IMR-90 (cell line): ENCODE measurements around the gene ANO7. TPM values are rescaled to one million over a fixed set of nuclear protein-coding genes. Genes with fewer than 3 reads are reported as not detected.

ENCODE experiments used
- ATAC-seq: fragments of 200-7000 bp; cut with Tn5 transposase; 2 replicates; pipeline ENCODE4 v1.9.1; 2020; ENCODE audit warnings: low read depth, mild to moderate bottlenecking, moderate library complexity
- BruUV-seq: library from RNA; stranded (reverse); fragments of 400-500 nt; replicated peaks from 2 replicates; lab custom pipeline; 2021; lab: Mats Ljungman, UMichigan
- CTCF ChIA-PET: fragments of 300-600 bp; formaldehyde crosslinking; extraction: SDS; loops from one replicate; lab custom pipeline; 2021; ENCODE audit warnings: antibody characterized with exemption; lab: Yijun Ruan, JAX
- POLR2A ChIA-PET: fragments of 300-600 bp; sonication (Branson Sonifier 250); formaldehyde crosslinking; loops from one replicate; lab custom pipeline; 2022; ENCODE audit warnings: antibody characterized with exemption; ENCODE audit not compliant: unreplicated experiment; lab: Charles Lee
- DNase-seq: peaks from one replicate; pipeline ENCODE4 v3.0.0; 2013
- H2AFZ ChIP-seq: replicated peaks from 2 replicates; pipeline ENCODE3; 2013; ENCODE audit warnings: low read length, mild to moderate bottlenecking; ENCODE audit not compliant: poor library complexity
- H2AK5ac ChIP-seq: 2 replicates; pipeline ENCODE4 v1.6.1; 2013; ENCODE audit warnings: low read depth, low read length, inconsistent platforms
- H2AK9ac ChIP-seq: replicated peaks from 2 replicates; pipeline ENCODE3; 2013; ENCODE audit warnings: mild to moderate bottlenecking, low read depth, low read length, moderate library complexity; ENCODE audit not compliant: poor library complexity
- H2BK120ac ChIP-seq: 2 replicates; pipeline ENCODE4 v1.6.1; 2013; ENCODE audit warnings: low read depth, low read length, inconsistent platforms
- H2BK15ac ChIP-seq: 3 replicates; pipeline ENCODE4 v1.6.1; 2013; ENCODE audit warnings: low read depth, low read length, inconsistent platforms
- H2BK20ac ChIP-seq: 2 replicates; pipeline ENCODE4 v1.6.1; 2013; ENCODE audit warnings: low read depth, mild to moderate bottlenecking, inconsistent platforms, low read length, moderate library complexity
- H2BK5ac ChIP-seq: 2 replicates; pipeline ENCODE4 v1.6.1; 2013; ENCODE audit warnings: mild to moderate bottlenecking, low read depth, low read length, inconsistent platforms; ENCODE audit not compliant: poor library complexity, severe bottlenecking
- H3K14ac ChIP-seq: replicated peaks from 2 replicates; pipeline ENCODE4 v1.6.1; 2013; ENCODE audit warnings: low read depth, low read length, inconsistent platforms
- H3K18ac ChIP-seq: 2 replicates; pipeline ENCODE4 v1.6.1; 2013; ENCODE audit warnings: low read depth, low read length, control low read depth
- H3K23ac ChIP-seq: 2 replicates; pipeline ENCODE4 v1.6.1; 2013; ENCODE audit warnings: low read depth, low read length, inconsistent platforms
- H3K27ac ChIP-seq: 2 replicates; pipeline ENCODE4 v1.5.1; 2013; ENCODE audit warnings: mild to moderate bottlenecking, control low read depth, low read length; ENCODE audit not compliant: insufficient read depth
- H3K27me3 ChIP-seq: 2 replicates; pipeline ENCODE4 v1.6.1; 2013; ENCODE audit warnings: low read length; ENCODE audit not compliant: control insufficient read depth, insufficient read depth
- H3K36me3 ChIP-seq: 2 replicates; pipeline ENCODE4 v1.6.1; 2013; ENCODE audit warnings: low read length, mixed read lengths; ENCODE audit not compliant: control insufficient read depth, insufficient read depth
- H3K4ac ChIP-seq: 2 replicates; pipeline ENCODE4 v1.6.1; 2013; ENCODE audit warnings: low read depth, low read length, inconsistent platforms
- H3K4me1 ChIP-seq: 2 replicates; pipeline ENCODE4 v1.6.1; 2013; ENCODE audit warnings: low read length, mixed read lengths; ENCODE audit not compliant: control insufficient read depth, insufficient read depth
- H3K4me2 ChIP-seq: 2 replicates; pipeline ENCODE4 v1.6.1; 2013; ENCODE audit warnings: low read depth, mild to moderate bottlenecking, control low read depth, low read length, moderate library complexity
- H3K4me3 ChIP-seq: 2 replicates; pipeline ENCODE4 v1.5.1; 2013; ENCODE audit warnings: low read depth, mild to moderate bottlenecking, control low read depth, low read length, moderate library complexity; ENCODE audit not compliant: insufficient read depth
- H3K56ac ChIP-seq: 2 replicates; pipeline ENCODE4 v1.6.1; 2013; ENCODE audit warnings: low read length, inconsistent platforms; ENCODE audit not compliant: insufficient read depth; ENCODE audit errors: extremely low read depth
- H3K79me1 ChIP-seq, 2 experiments: 2 replicates each; pipeline ENCODE4 v1.6.1; 2013; ENCODE audit warnings: low read length in 2 of 2, inconsistent platforms in 1 of 2, low read depth in 1 of 2
- H3K9ac ChIP-seq: 2 replicates; pipeline ENCODE4 v1.6.1; 2013; ENCODE audit warnings: low read depth, low read length, control low read depth
- H3K9me1 ChIP-seq: 2 replicates; pipeline ENCODE4 v1.6.1; 2013; ENCODE audit warnings: low read length, inconsistent platforms; ENCODE audit not compliant: insufficient read depth
- H3K9me3 ChIP-seq: 2 replicates; pipeline ENCODE4 v1.6.1; 2013; ENCODE audit warnings: low read length; ENCODE audit not compliant: control insufficient read depth, insufficient read depth
- H4K20me1 ChIP-seq: 2 replicates; pipeline ENCODE4 v1.6.1; 2013; ENCODE audit warnings: low read length, inconsistent platforms; ENCODE audit not compliant: insufficient read depth
- H4K5ac ChIP-seq: 2 replicates; pipeline ENCODE4 v1.6.1; 2013; ENCODE audit warnings: mild to moderate bottlenecking, low read depth, low read length, control low read depth
- H4K8ac ChIP-seq, 2 experiments: 2 replicates each; pipeline ENCODE4 v1.6.1; 2013; ENCODE audit warnings: low read depth in 2 of 2, low read length in 2 of 2, control low read depth in 1 of 2, inconsistent platforms in 1 of 2
- H4K91ac ChIP-seq: 2 replicates; pipeline ENCODE4 v1.6.1; 2013; ENCODE audit warnings: low read depth, low read length, inconsistent platforms; ENCODE audit not compliant: insufficient read depth
- FOS ChIP-seq: fragments of 150-350 bp; IDR thresholded peaks from 2 replicates; pipeline ENCODE4 v1.6.1; 2016; ENCODE audit warnings: low read depth, low read length
- MAFK ChIP-seq: IDR thresholded peaks from 2 replicates; pipeline ENCODE4 v1.6.1; 2012; ENCODE audit warnings: low read depth, low read length, improper control_type of control experiment
- MXI1 ChIP-seq: IDR thresholded peaks from 2 replicates; pipeline ENCODE4 v1.6.1; 2012; ENCODE audit warnings: low read depth, mild to moderate bottlenecking, low read length, moderate library complexity, borderline replicate concordance
- NFE2L2 ChIP-seq: fragments of 150-350 bp; IDR thresholded peaks from 2 replicates; pipeline ENCODE4 v1.6.1; 2016; ENCODE audit warnings: low read depth, mild to moderate bottlenecking, low read length
- POLR2A ChIP-seq: IDR thresholded peaks from 2 replicates; pipeline ENCODE4 v1.6.1; 2012; ENCODE audit warnings: mild to moderate bottlenecking, low read depth, low read length
- RCOR1 ChIP-seq: IDR thresholded peaks from 2 replicates; pipeline ENCODE4 v1.6.1; 2012; ENCODE audit warnings: mild to moderate bottlenecking, low read length, improper control_type of control experiment; ENCODE audit not compliant: insufficient replicate concordance
- WGBS, 2 experiments: methylation state at CpG; one replicate each; pipeline versions ENCODE4 v1.1.5 to v1.1.7; 2013; ENCODE audit warnings: missing lambda C conversion rate in 2 of 2; ENCODE audit not compliant: insufficient read length in 1 of 2; ENCODE audit errors: extremely low coverage in 2 of 2; 5-methylcytosine and 5-hydroxymethylcytosine counted together
- dilution Hi-C: fragments of 300-500 bp; cut with HindIII; formaldehyde crosslinking; loops from one replicate; pipeline ENCODE4 v1.14.3; 2018; ENCODE audit warnings: low sequenced_read_pairs; ENCODE audit not compliant: unreplicated experiment
- in situ Hi-C: fragments of 300-500 bp; cut with MboI; formaldehyde crosslinking; loops from 3 replicates; pipeline ENCODE4 v1.14.3; 2019; ENCODE audit warnings: low sequenced_read_pairs, inconsistent platforms, mixed read lengths
- intact Hi-C: fragments of 100-400 bp; cut with micrococcal nuclease; formaldehyde crosslinking; loops from 2 replicates; pipeline ENCODE4 v1.10.0; 2022
- polyA plus RNA-seq, 3 experiments: library from polyadenylated mRNA; depleted of rRNA; stranded (reverse); fragments of >200 nt; gene quantifications; 2 replicates each; pipeline ENCODE4 v1.2.3, GENCODE V29; 2012; ENCODE audit warnings: low replicate concordance in 1 of 3
- total RNA-seq: library from RNA; depleted of rRNA; stranded (reverse); fragments of >200 nt; gene quantifications from 2 replicates; pipeline ENCODE4 v1.2.3, GENCODE V29; 2012
- TF ChIP-seq, protein P1 (sequence below): conservative IDR thresholded peaks from 2 replicates; pipeline ENCODE4 v1.5.1; 2012; ENCODE audit warnings: mild to moderate bottlenecking, low read depth, low read length, improper control_type of control experiment
- TF ChIP-seq, protein P2 (sequence below): fragments of 150-350 bp; IDR thresholded peaks from 2 replicates; pipeline ENCODE4 v1.6.1; 2017; ENCODE audit warnings: mild to moderate bottlenecking, antibody characterized with exemption, low read length, low read depth

The ANO7 gene
- total and polyA plus RNA-seq, 2 of the 4 experiments (the other 2 are of a cell fraction), result 0.36 to 3.4 TPM

DNA sequence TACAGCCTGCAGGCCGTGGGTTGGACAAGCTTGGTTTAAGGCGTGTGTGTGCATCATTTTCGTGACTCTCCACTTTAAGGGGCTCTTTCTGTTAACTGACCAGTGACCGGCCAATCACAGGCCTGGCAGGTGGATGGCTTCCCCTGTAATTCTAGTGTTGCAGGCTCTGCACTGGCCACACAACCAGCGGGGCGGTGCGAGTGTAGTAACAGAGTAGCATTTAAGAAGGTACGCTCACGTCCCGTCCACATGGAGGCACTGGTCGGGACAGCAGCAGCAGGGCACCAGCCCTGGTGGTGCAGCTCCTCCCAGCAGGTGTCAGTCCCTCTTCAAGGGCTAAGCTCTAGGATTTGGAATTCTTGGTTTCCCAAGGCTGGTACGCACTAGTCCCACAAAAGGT lies 8.0 kb upstream of the ANO7 start:
- Histone ChIP-seq H3K9ac (no peak overlapping the region), H4K20me1 (no peaks in the 10 kb centered on the region), H2BK20ac (no peak overlapping the region), H2AK9ac (no peak overlapping the region), H3K4ac (no peak overlapping the region), H3K56ac (no peak overlapping the region), H4K5ac (no peak overlapping the region), H3K4me2 (no peak overlapping the region), H4K91ac (no peak overlapping the region), H2AK5ac (no peak overlapping the region), H3K18ac (no peak overlapping the region), H2AFZ (no peak overlapping the region), H2BK120ac (no peak overlapping the region), H3K36me3 (peaks cover 15% of the 10 kb centered on the region), H3K4me3 (no peak overlapping the region), H3K23ac (no peak overlapping the region), H3K14ac (no peak overlapping the region), H3K9me3 (no peaks in the 10 kb centered on the region), H3K9me1 (peaks cover 3% of the 10 kb centered on the region; the same call in 1 of the 2 replicates), H3K27ac (no peak overlapping the region), H4K8ac (no peak overlapping the region), H2BK15ac (no peak overlapping the region), H2BK5ac (no peak overlapping the region), H3K79me1 (no peaks in the 10 kb centered on the region), H3K27me3 (no peaks in the 10 kb centered on the region), H3K4me1 (no peaks in the 10 kb centered on the region)
- 91% methylated on average over 8 of the region's 12 CpGs; no CpG with 5 or more reads in 1 of the 2 experiments for WGBS, 2 experiments
- TF ChIP-seq FOS (no peak), POLR2A (no peak), MAFK (no peak), NFE2L2 (no peak), MXI1 (no peak), RCOR1 (no peak)
- TF ChIP-seq, protein P1, sequence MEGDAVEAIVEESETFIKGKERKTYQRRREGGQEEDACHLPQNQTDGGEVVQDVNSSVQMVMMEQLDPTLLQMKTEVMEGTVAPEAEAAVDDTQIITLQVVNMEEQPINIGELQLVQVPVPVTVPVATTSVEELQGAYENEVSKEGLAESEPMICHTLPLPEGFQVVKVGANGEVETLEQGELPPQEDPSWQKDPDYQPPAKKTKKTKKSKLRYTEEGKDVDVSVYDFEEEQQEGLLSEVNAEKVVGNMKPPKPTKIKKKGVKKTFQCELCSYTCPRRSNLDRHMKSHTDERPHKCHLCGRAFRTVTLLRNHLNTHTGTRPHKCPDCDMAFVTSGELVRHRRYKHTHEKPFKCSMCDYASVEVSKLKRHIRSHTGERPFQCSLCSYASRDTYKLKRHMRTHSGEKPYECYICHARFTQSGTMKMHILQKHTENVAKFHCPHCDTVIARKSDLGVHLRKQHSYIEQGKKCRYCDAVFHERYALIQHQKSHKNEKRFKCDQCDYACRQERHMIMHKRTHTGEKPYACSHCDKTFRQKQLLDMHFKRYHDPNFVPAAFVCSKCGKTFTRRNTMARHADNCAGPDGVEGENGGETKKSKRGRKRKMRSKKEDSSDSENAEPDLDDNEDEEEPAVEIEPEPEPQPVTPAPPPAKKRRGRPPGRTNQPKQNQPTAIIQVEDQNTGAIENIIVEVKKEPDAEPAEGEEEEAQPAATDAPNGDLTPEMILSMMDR, result no peak
- TF ChIP-seq, protein P2, sequence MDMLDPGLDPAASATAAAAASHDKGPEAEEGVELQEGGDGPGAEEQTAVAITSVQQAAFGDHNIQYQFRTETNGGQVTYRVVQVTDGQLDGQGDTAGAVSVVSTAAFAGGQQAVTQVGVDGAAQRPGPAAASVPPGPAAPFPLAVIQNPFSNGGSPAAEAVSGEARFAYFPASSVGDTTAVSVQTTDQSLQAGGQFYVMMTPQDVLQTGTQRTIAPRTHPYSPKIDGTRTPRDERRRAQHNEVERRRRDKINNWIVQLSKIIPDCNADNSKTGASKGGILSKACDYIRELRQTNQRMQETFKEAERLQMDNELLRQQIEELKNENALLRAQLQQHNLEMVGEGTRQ, result no peak
- CTCF ChIA-PET, result no interaction called here
- POLR2A ChIA-PET, result no interaction called here
- intact Hi-C loops (no loop called here), in situ Hi-C loops (no loop called here), dilution Hi-C loops (no loop called here)
- ATAC-seq, result no peak
- no TSS peak for BruUV-seq
- no peak for DNase-seq
